Calu3 (cell line): Measurements from ENCODE around the gene CDHR4. TPM values are rescaled to one million over a fixed set of nuclear protein-coding genes. Genes with fewer than 3 reads are reported as not detected.

Source experiments
- BruUV-seq: library from RNA; stranded (reverse); fragments of 400-500 nt; replicated peaks from 2 replicates; lab custom pipeline; 2021; lab: Mats Ljungman, UMichigan
- CTCF ChIA-PET: fragments of 300-600 bp; sonication (Branson Sonifier 250); formaldehyde crosslinking; loops from one replicate; lab custom pipeline; 2022; ENCODE audit warnings: antibody characterized with exemption; lab: Charles Lee
- DNase-seq: peaks from one replicate; pipeline ENCODE4 v3.0.0; 2022
- H3K27ac Mint-ChIP-seq: one replicate; pipeline ENCODE4 v1.8.0; 2022; ENCODE audit warnings: mixed read lengths; ENCODE audit not compliant: unreplicated experiment
- H3K27me3 Mint-ChIP-seq: one replicate; pipeline ENCODE4 v1.8.0; 2022; ENCODE audit warnings: mixed read lengths; ENCODE audit not compliant: unreplicated experiment
- H3K36me3 Mint-ChIP-seq: one replicate; pipeline ENCODE4 v1.8.0; 2022; ENCODE audit warnings: mild to moderate bottlenecking, moderate library complexity, mixed read lengths; ENCODE audit not compliant: insufficient read depth, unreplicated experiment
- H3K4me1 Mint-ChIP-seq: one replicate; pipeline ENCODE4 v1.8.0; 2022; ENCODE audit warnings: mild to moderate bottlenecking, low read depth, mixed read lengths; ENCODE audit not compliant: unreplicated experiment
- H3K4me3 Mint-ChIP-seq: one replicate; pipeline ENCODE4 v1.8.0; 2022; ENCODE audit warnings: mild to moderate bottlenecking, low read depth, moderate library complexity, mixed read lengths; ENCODE audit not compliant: unreplicated experiment
- H3K9me3 Mint-ChIP-seq: one replicate; pipeline ENCODE4 v1.8.0; 2022; ENCODE audit warnings: low read depth, mixed read lengths; ENCODE audit not compliant: unreplicated experiment
- CTCF ChIP-seq: fragments of 200-600 bp; IDR thresholded peaks from one replicate; pipeline ENCODE4 v1.8.0; 2022; ENCODE audit warnings: antibody characterized with exemption; ENCODE audit not compliant: unreplicated experiment
- intact Hi-C: fragments of 100-400 bp; cut with micrococcal nuclease; formaldehyde crosslinking; loops from one replicate; pipeline ENCODE4 v1.10.0; 2022; ENCODE audit not compliant: unreplicated experiment
- total RNA-seq: library from RNA; stranded (reverse); gene quantifications from 2 replicates; pipeline ENCODE4 v1.2.3, GENCODE V29; 2022

CDHR4 gene
- total RNA-seq, 1 experiment from 2014 or later: not detected

GRCh38 chr3:49793486-49794085, 6.1 kb downstream of the CDHR4 start:
- peaks cover 25% of the 10 kb centered on the region for H3K27me3 Mint-ChIP-seq
- BruUV-seq: no TSS peak
- DNase-seq: no peak
- H3K4me3 Mint-ChIP-seq: no peak overlapping the region
- no peak overlapping the region for H3K27ac Mint-ChIP-seq
- intact Hi-C loops: no loop called here
- CTCF ChIA-PET: no interaction called here
- H3K36me3 Mint-ChIP-seq: peaks cover 5% of the 10 kb centered on the region
- TF ChIP-seq CTCF: no peak
- no peaks in the 10 kb centered on the region for H3K9me3 Mint-ChIP-seq
- H3K4me1 Mint-ChIP-seq: no peaks in the 10 kb centered on the region

- Mint-ChIP-seq H3K27me3 (peaks cover 25% of the 10 kb centered on the region), H3K4me1 (no peaks in the 10 kb centered on the region), H3K4me3 (no peak overlapping the region), H3K36me3 (peaks cover 6% of the 10 kb centered on the region), H3K27ac (no peak overlapping the region), H3K9me3 (peaks cover 2% of the 10 kb centered on the region)
- CTCF ChIA-PET: no interaction called here
- DNase-seq: no peak
- TF ChIP-seq CTCF: no peak
- BruUV-seq: no TSS peak
- intact Hi-C loops: no loop called here
Observed at GRCh38 chr3:49792371-49793150, 7.1 kb downstream of the CDHR4 start.

GRCh38 chr3:49791571-49791970, 8.1 kb downstream of the CDHR4 start:
- H3K4me1 Mint-ChIP-seq: no peaks in the 10 kb centered on the region
- CTCF ChIA-PET: interaction anchor here (0.7 kb wide), 1 partner anchor 138 kb away, joined by 3 read pairs; the partner anchor contains the start of gene MON1A
- no peak for TF ChIP-seq CTCF
- H3K4me3 Mint-ChIP-seq: no peak overlapping the region
- H3K27me3 Mint-ChIP-seq: peaks cover 25% of the 10 kb centered on the region
- intact Hi-C loops: no loop called here
- no peak for DNase-seq
- no peak overlapping the region for H3K27ac Mint-ChIP-seq
- BruUV-seq: no TSS peak
- H3K9me3 Mint-ChIP-seq: peaks cover 2% of the 10 kb centered on the region
- H3K36me3 Mint-ChIP-seq: peaks cover 16% of the 10 kb centered on the region

- intact Hi-C loops: no loop called here
- Mint-ChIP-seq H3K9me3 (peaks cover 2% of the 10 kb centered on the region), H3K4me1 (no peaks in the 10 kb centered on the region), H3K4me3 (no peak overlapping the region), H3K27me3 (peaks cover 25% of the 10 kb centered on the region), H3K27ac (no peak overlapping the region), H3K36me3 (peaks cover 24% of the 10 kb centered on the region)
- CTCF ChIA-PET: interaction anchor here (0.7 to 1.4 kb wide), 2 partner anchors 12 to 139 kb away, joined by 3 to 5 read pairs; partner anchors contain the start of genes INKA1 and MON1A
- DNase-seq: no peak
- no peak for TF ChIP-seq CTCF
- no TSS peak for BruUV-seq
Observed at GRCh38 chr3:49790626-49791411, 8.9 kb downstream of the CDHR4 start.
